ENCODE results near the gene TIAM2. TPM values are rescaled to one million over a fixed set of nuclear protein-coding genes. Genes with fewer than 3 reads are reported as not detected.

Gene TIAM2
- total and polyA plus RNA-seq, 7 donors: 3.4 to 20.3 (median 10.0) TPM

DNA sequence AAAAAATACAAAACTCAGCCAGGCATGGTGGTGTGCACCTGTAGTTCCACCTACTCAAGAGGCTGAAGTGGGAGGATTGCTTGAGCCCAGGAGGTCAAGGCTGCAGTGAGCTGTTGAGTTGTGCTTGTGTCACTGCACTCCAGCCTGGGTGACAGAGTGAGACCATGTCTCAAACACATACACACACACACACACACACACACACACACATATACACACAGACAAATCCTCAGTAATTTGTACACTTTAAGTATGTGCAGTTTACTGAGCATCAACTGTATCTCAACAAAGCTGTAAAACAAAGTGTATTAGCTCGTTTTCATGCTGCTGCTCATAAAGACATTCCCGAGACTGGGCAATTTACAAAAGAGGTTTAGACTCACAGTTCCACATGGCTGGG is 311.8 kb downstream of the TIAM2 start:
- Histone ChIP-seq H3K27me3 (ENCODE audit: insufficient read depth in 3 of 3, low read length in 2 of 3) (no peaks in the 10 kb centered on the region), H3K36me3 (ENCODE audit: insufficient read depth in 1 of 2, low read depth in 1 of 2) (peaks cover 4 to 83% of the 10 kb centered on the region in 2 donors), H3K9me3 (no peaks in the 10 kb centered on the region), H3K27ac (no peak overlapping the region), H3K4me1 (peaks cover 4% of the 10 kb centered on the region), H3K4me3 (no peak overlapping the region)
- no peak for ATAC-seq
- DNase-seq: no peak
- no peak for TF ChIP-seq CTCF (IDR thresholded peaks at IDR 0.05)
- intact Hi-C loops (cut with DNase I): loop anchor here in 1 of 2 donors (5.0 kb wide), 1 partner anchor 125 kb away; no protein-coding TSS in a partner anchor
- WGBS, 3 donors: 86 to 88% (median 88%) methylated on average over 2 of the region's 2 CpGs
